Stomach smooth muscle (tissue), 2 donors: ENCODE results near the gene ITPR1.

ENCODE experiments used
- H3K27ac ChIP-seq: one replicate; pipeline ENCODE4 v1.7.0; 2013; ENCODE audit warnings: mild to moderate bottlenecking, low read length, inconsistent platforms
- H3K27me3 ChIP-seq, 2 donors: one replicate each; pipeline ENCODE4 v1.7.0; 2013; ENCODE audit warnings: low read length in 2 of 2; ENCODE audit not compliant: insufficient read depth in 2 of 2, control insufficient read depth in 1 of 2
- H3K36me3 ChIP-seq, 2 donors: one replicate each; pipeline ENCODE4 v1.7.0; 2013; ENCODE audit warnings: low read length in 2 of 2; ENCODE audit not compliant: control insufficient read depth in 2 of 2, insufficient read depth in 2 of 2
- H3K4me1 ChIP-seq: one replicate; pipeline ENCODE4 v1.7.0; 2013; ENCODE audit warnings: low read length; ENCODE audit not compliant: control insufficient read depth, insufficient read depth
- H3K4me3 ChIP-seq, 2 donors: one replicate each; pipeline ENCODE4 v1.7.0; 2013; ENCODE audit warnings: low read length in 2 of 2
- H3K9ac ChIP-seq, 2 donors: one replicate each; pipeline ENCODE4 v1.7.0; 2013; ENCODE audit warnings: low read length in 2 of 2, mild to moderate bottlenecking in 1 of 2
- H3K9me3 ChIP-seq, 2 donors: one replicate each; pipeline ENCODE4 v1.7.0; 2013; ENCODE audit warnings: low read length in 2 of 2; ENCODE audit not compliant: control insufficient read depth in 2 of 2
- donor health status: healthy.
- donor health status: Pancreatic carcinoma.

Gene ITPR1

GRCh38 chr3:4736284-4736861 is 243.2 kb downstream of the ITPR1 start:
- H3K9me3 ChIP-seq, result no peaks in the 10 kb centered on the region
- peaks cover 0 to 11% of the 10 kb centered on the region in 2 donors for H3K36me3 ChIP-seq
- no peak overlapping the region for H3K9ac ChIP-seq
- peaks cover 7% of the 10 kb centered on the region for H3K4me1 ChIP-seq
- H3K27ac ChIP-seq, result peak overlapping the region; percentile 24
- no peaks in the 10 kb centered on the region for H3K27me3 ChIP-seq
- H3K4me3 ChIP-seq, result no peak overlapping the region

GRCh38 chr3:4738737-4739274 is 245.7 kb downstream of the ITPR1 start:
- Histone ChIP-seq H3K27ac (no peak overlapping the region), H3K9me3 (no peaks in the 10 kb centered on the region), H3K27me3 (no peaks in the 10 kb centered on the region), H3K36me3 (peaks cover 0 to 13% of the 10 kb centered on the region in 2 donors), H3K4me1 (peaks cover 18% of the 10 kb centered on the region), H3K4me3 (no peak overlapping the region), H3K9ac (no peak overlapping the region)

- H3K27me3 ChIP-seq, result no peaks in the 10 kb centered on the region
- H3K27ac ChIP-seq, result peak overlapping the region; percentile 88
- H3K9ac ChIP-seq, result no peak overlapping the region
- peaks cover 18% of the 10 kb centered on the region for H3K4me1 ChIP-seq
- H3K4me3 ChIP-seq, result no peak overlapping the region
- H3K9me3 ChIP-seq, result no peaks in the 10 kb centered on the region
- H3K36me3 ChIP-seq, result peaks cover 0 to 13% of the 10 kb centered on the region in 2 donors
Measured at GRCh38 chr3:4739289-4740236, 246.4 kb downstream of the ITPR1 start.

- H3K27ac ChIP-seq, result peak overlapping the region; percentile 88
- H3K9ac ChIP-seq, result no peak overlapping the region
- no peaks in the 10 kb centered on the region for H3K9me3 ChIP-seq
- H3K27me3 ChIP-seq, result no peaks in the 10 kb centered on the region
- H3K4me1 ChIP-seq, result peaks cover 18% of the 10 kb centered on the region
- H3K4me3 ChIP-seq, result no peak overlapping the region
- peaks cover 0 to 7% of the 10 kb centered on the region in 2 donors for H3K36me3 ChIP-seq
Measured at GRCh38 chr3:4740397-4741105, 247.4 kb downstream of the ITPR1 start.

GRCh38 chr3:4741106-4741403 is 247.9 kb downstream of the ITPR1 start:
- H3K4me1 ChIP-seq, result peaks cover 18% of the 10 kb centered on the region

GRCh38 chr3:4741404-4742307 is 248.5 kb downstream of the ITPR1 start:
- H3K4me3 ChIP-seq, result peak overlapping the region; percentile 8 to 10
- no peaks in the 10 kb centered on the region for H3K27me3 ChIP-seq
- H3K4me1 ChIP-seq, result peaks cover 18% of the 10 kb centered on the region
- no peaks in the 10 kb centered on the region for H3K9me3 ChIP-seq
- H3K36me3 ChIP-seq, result peaks cover 0 to 4% of the 10 kb centered on the region in 2 donors
- H3K9ac ChIP-seq, result peak overlapping the region; percentile 14 to 36
- H3K27ac ChIP-seq, result peak overlapping the region; percentile 88

More at GRCh38 chr3:4741106-4741403, 247.9 kb downstream of the ITPR1 start:
- peak overlapping the region in 1 of 2 donors; percentile 26 for H3K9ac ChIP-seq
- peak overlapping the region; percentile 88 for H3K27ac ChIP-seq
- H3K27me3 ChIP-seq, result no peaks in the 10 kb centered on the region
- peaks cover 0 to 9% of the 10 kb centered on the region in 2 donors for H3K36me3 ChIP-seq
- H3K4me3 ChIP-seq, result no peak overlapping the region
- no peaks in the 10 kb centered on the region for H3K9me3 ChIP-seq

- Histone ChIP-seq H3K36me3 (peaks cover 0 to 4% of the 10 kb centered on the region in 2 donors), H3K4me3 (no peak overlapping the region), H3K9me3 (no peaks in the 10 kb centered on the region), H3K27ac (peak overlapping the region; percentile 88), H3K9ac (no peak overlapping the region), H3K4me1 (peaks cover 18% of the 10 kb centered on the region), H3K27me3 (no peaks in the 10 kb centered on the region)
Measured at GRCh38 chr3:4742359-4742758, 249.2 kb downstream of the ITPR1 start.

GRCh38 chr3:4743371-4743770 is 250.2 kb downstream of the ITPR1 start:
- peaks cover 0 to 4% of the 10 kb centered on the region in 2 donors for H3K36me3 ChIP-seq
- H3K27me3 ChIP-seq, result no peaks in the 10 kb centered on the region
- H3K9ac ChIP-seq, result no peak overlapping the region
- no peak overlapping the region for H3K4me3 ChIP-seq
- no peaks in the 10 kb centered on the region for H3K9me3 ChIP-seq
- H3K27ac ChIP-seq, result no peak overlapping the region
- H3K4me1 ChIP-seq, result peaks cover 18% of the 10 kb centered on the region

- H3K4me1 ChIP-seq, result peaks cover 18% of the 10 kb centered on the region
- H3K27ac ChIP-seq, result peak overlapping the region; percentile 31
- H3K9ac ChIP-seq, result no peak overlapping the region
- no peaks in the 10 kb centered on the region for H3K27me3 ChIP-seq
- no peak overlapping the region for H3K4me3 ChIP-seq
- H3K9me3 ChIP-seq, result no peaks in the 10 kb centered on the region
- peaks cover 0 to 4% of the 10 kb centered on the region in 2 donors for H3K36me3 ChIP-seq
Measured at GRCh38 chr3:4744405-4745234, 251.5 kb downstream of the ITPR1 start.
